Epithelial cell of prostate (primary cell): Measurements from ENCODE around the gene SLC7A9.

ENCODE experiments used
- DNase-seq: peaks from one replicate; pipeline ENCODE4 v3.0.0-alpha.2; 2011; ENCODE audit warnings: low read depth, low spot score
- H3K27ac ChIP-seq: fragments of 450-650 bp; 2 replicates; pipeline ENCODE4 v1.5.1; 2017; ENCODE audit warnings: mild to moderate bottlenecking

The SLC7A9 gene

GRCh38 chr19:32869369-32869965, at the start of gene SLC7A9:
SLC7A9 (minus strand) TSS chr19:32869767; CDS start chr19:32868534, 1,233 bp downstream.
- no peak within 1 kb of the TSS for H3K27ac ChIP-seq
- DNase-seq: no peak

DNA sequence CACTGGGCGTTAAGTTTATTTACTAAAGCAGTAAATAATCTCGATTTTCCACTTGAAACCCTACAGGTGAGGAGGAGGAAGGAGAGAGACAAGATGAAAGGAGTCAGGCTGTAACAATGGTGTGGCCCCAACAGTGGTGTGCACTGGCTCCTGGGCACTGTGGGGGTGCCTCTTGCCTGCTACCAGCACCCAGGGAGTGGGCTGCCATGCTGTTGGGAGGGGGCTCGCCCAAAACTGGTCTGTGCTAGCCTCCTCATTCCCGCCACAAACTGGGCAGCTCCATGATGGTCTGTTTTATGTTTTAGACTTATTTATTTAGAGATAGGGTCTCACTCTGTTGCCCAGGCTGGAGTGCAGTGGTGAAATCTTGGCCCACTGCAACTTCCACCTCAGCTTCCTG, 49.8 kb upstream of the SLC7A9 start:
- H3K27ac ChIP-seq: no peak overlapping the region
- DNase-seq: no peak

GRCh38 chr19:32917616-32917996, 48.0 kb upstream of the SLC7A9 start:
- no peak for DNase-seq
- H3K27ac ChIP-seq: no peak overlapping the region

DNA sequence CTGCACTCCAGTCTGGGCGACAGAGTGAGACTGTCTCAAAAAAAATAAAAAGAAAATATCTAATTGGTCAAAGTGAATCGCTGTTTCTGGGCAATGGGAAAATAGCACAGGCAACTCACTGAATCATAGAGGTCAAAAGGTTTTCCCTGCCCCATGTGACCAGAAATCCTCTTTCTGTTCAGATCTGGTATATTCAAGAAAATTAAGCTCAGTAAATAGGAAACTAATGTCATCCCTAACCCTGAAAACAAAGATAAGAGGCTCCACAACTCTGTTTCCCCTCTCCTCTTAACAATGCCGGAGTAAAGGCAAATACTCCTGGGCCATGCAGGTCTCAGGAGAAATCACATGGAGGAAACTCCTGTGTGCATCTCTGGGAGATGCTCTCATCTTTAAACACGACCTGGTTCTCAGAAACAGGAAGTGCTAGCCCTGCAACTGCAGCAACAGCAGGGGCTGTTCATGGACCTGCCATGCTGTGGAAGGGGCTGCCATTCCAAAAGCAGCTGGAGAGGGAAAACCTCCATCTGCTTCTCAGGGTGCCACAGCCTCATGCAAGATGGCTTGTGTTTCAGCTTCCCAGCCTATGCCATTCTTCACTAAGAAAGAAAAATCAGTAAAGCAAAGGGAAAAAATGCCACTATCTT, 47.5 kb upstream of the SLC7A9 start:
- no peak for DNase-seq

DNA sequence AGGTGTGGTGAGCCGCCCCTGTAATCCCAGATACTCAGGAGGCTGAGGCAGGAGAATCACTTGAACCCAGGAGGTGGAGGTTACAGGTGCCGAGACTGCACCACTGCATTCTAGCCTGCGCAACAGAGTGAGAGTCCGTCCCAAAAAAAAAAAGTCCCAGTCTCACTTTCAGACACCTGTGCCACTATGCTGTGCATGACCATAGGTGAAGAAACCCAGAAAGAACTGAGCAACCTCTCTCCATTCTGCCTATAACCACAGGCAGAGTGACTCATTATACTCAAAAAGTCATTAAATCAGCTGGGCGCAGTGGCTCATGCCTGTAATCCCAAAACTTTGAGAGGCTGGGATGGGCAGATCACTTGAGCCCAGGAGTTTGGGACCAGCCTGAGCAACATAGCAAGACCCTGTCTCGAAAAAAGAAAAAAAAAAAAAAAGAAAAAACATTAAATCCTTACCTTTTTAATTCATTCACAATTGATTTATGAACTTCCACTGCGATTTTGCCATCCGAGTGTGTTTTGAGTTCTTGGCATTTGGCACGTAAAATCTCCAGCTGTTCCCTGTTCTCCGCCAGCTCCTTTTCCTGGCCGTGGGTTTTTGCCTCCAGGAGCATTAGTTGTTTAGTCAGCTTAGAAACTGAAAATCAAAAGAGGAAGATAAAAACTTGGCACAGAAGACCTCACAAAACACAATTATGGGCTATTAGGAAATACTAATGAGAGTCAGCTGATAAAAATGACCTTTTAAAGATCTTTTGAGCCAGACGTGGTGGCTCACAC, 45.5 kb upstream of the SLC7A9 start:
- DNase-seq: no peak
- no peak overlapping the region for H3K27ac ChIP-seq

More for the DNA sequence above, 47.5 kb upstream of the SLC7A9 start:
- H3K27ac ChIP-seq: no peak overlapping the region

DNA sequence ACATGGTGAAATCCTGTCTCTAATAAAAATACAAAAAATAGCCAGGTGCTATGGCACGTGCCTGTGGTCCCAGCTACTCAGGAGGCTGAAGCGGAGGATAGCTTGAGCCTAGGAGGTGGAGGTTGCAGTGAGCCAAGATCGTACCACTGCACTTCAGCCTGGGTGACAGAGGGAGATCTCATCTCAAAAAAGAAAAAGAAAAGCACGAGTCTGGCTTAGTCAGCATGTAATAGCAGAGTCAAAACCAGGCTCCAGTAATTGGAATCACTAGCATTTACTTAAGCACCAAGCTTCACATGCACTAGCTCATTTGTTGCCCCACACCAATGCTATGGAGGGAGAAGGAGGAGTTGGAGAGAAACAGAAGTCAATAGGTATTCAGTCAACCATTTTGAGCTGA, 41.9 kb upstream of the SLC7A9 start:
- H3K27ac ChIP-seq: no peak overlapping the region
- no peak for DNase-seq

DNA sequence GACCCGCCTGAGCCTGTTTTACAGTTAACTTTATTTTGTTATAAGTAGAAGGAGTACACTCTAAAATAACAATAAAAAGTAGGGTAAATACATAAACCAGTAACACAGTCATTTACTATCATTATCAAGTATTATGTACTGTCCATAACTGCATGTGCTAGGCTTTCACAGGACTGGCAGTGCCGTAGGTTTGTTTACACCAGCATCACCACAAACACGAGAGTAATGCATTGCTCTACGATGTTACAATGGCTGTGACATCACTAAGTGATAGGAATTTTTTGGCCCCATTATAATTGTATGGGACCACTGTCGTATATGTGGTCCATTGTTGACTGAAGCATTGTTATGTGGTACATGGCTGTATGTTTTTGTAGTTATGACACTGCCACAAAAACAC, 41.3 kb upstream of the SLC7A9 start:
- no peak overlapping the region for H3K27ac ChIP-seq
- DNase-seq: no peak

- no peak for DNase-seq
- H3K27ac ChIP-seq: no peak overlapping the region
Observed at GRCh38 chr19:32910094-32910493, 40.5 kb upstream of the SLC7A9 start.

DNA sequence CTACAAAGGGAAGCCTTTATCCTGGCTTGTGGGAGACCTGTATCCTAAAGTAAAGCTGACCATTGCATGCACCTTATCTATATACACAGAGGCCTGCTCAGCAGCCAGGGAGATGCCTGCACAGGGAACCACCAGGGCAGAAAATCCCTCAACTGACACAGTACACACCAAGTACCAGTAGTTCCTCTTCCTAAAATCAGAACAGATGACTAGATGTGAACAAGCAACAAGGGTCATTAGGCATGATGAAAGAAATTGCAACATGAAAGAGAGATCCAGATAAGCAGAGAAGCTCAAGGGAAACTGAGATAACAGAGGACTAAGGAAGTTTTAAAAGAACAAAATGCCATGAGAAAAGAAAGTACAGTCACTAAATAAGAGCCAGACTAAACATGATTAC, 39.7 kb upstream of the SLC7A9 start:
- no peak overlapping the region for H3K27ac ChIP-seq
- DNase-seq: no peak

DNA sequence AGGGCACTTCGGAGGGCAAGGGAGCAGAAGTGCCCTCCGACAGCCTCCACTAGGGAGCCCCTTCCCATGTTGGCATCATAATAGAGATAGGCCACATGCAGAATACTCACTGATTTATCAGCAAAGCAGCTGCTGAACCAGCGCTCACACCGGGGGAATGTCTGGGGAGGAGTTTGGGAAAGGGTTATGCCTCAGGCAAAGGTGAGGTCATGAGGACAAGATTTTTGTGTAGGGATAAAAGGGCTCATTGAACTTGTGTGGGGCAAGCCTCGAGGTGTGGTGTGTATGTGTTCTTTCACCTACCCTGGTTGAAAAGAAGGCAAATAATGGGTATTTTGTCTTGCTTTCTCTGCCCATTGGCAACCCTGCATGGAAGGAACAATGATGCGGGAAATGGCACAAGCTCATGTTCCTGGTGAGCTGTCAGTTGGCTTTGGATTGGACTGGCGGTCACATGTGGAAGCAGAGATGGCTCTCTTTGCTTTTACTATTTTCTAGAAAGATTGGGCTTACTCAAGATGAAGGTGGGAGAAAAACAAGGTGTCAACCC, 39.1 kb upstream of the SLC7A9 start:
- H3K27ac ChIP-seq: no peak overlapping the region
- DNase-seq: no peak

DNA sequence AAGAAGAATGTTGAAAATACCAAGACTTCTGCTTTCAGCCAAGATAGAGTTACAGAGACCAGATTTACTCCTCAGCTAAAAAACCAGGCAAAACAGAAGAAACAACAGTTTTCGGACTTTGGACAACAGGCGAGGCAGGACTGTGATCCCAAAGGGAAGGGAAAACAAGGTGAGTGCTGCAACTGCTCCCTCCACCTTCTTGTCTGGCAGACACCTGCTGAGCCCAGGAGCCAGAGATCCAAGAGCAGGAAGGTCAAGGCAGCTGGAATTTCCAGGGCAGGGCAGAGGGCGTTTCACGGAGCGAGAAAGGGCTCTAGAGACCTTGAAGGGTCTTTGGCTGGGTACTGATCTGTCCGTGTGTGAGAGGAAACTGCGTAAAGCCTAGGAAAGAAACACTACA, 32.9 kb upstream of the SLC7A9 start:
- no peak for DNase-seq

GRCh38 chr19:32901504-32902161, 32.1 kb upstream of the SLC7A9 start:
- H3K27ac ChIP-seq: no peak overlapping the region
- no peak for DNase-seq

More for the DNA sequence above, 32.9 kb upstream of the SLC7A9 start:
- no peak overlapping the region for H3K27ac ChIP-seq

GRCh38 chr19:32896516-32897214, 27.1 kb upstream of the SLC7A9 start:
- no peak for DNase-seq
- no peak overlapping the region for H3K27ac ChIP-seq

- DNase-seq: no peak
- no peak overlapping the region for H3K27ac ChIP-seq
Observed at GRCh38 chr19:32895384-32895783, 25.8 kb upstream of the SLC7A9 start.

DNA sequence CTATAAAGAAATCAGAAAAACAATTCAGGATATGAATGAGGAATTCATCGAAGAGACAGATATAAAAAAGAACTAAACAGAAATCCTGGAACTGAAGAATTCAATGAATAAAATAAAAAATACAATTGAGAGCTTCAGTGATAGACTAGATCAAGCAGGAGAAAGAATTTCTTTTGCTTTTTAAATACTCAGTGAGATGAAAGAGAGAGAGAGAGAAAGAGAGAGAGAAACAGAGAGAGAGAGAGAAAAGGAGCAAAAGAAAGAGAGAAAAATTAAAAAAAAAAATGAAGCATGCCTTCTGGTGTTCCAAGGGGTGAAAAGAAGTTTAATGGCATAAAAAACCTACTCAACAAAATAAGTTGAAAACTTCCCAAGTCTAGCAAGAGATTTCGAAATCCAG, 22.0 kb upstream of the SLC7A9 start:
- H3K27ac ChIP-seq: no peak overlapping the region
- no peak for DNase-seq

- no peak for DNase-seq
- H3K27ac ChIP-seq: no peak overlapping the region
Observed at GRCh38 chr19:32890841-32891240, 21.3 kb upstream of the SLC7A9 start.

GRCh38 chr19:32890326-32890725, 20.8 kb upstream of the SLC7A9 start:
- no peak for DNase-seq
- no peak overlapping the region for H3K27ac ChIP-seq

GRCh38 chr19:32889137-32889934, 19.8 kb upstream of the SLC7A9 start:
- H3K27ac ChIP-seq: no peak overlapping the region
- DNase-seq: no peak

DNA sequence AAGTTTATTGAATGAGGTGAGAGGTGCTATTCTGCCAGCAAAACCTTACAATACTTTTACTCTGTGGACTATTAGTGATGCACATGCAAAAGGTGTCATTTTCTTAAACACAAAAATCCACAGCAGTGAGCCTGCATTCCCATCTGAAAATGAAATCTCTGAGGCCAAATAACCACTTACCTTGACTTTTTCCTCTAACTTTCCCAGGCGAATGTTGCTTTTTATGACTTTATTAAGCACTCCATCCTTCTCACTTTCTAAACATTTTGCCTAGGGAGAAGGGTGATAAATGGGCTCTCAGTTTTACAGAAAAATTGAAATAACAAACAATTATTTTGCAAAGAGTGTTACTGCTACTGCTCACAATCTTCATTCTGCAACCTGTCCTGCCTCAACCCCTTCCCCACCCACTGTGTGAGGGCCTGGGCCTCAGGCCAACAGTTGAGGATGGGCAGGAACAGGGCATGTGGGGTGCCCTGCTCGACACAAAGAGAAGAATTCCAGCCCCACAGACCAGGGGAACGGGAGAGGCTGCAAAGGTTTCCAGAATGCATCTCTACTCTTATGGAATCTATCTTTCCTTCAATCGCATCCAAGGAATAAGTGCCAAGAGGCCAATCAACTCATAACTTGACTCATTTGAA, 18.1 kb upstream of the SLC7A9 start:
- DNase-seq: no peak
- H3K27ac ChIP-seq: no peak overlapping the region
